CD4-positive, alpha-beta T cell (primary cell): ENCODE measurements around the gene DNAH1. TPM values are rescaled to one million over a fixed set of nuclear protein-coding genes. Genes with fewer than 3 reads are reported as not detected.

Experiments used
- ATAC-seq: fragments of 200-7000 bp; cut with Tn5 transposase; one replicate; pipeline ENCODE4 v1.10.0; 2022; ENCODE audit warnings: mild to moderate bottlenecking; ENCODE audit not compliant: poor library complexity
- CTCF ChIA-PET: fragments of 350-600 bp; sonication (Branson Sonifier 250); formaldehyde crosslinking; loops from one replicate; lab custom pipeline; 2021; ENCODE audit warnings: antibody characterized with exemption, inconsistent platforms; lab: Charles Lee
- POLR2A ChIA-PET: fragments of 350-600 bp; sonication (Branson Sonifier 250); formaldehyde crosslinking; loops from one replicate; lab custom pipeline; 2021; ENCODE audit warnings: antibody characterized with exemption, inconsistent platforms; lab: Charles Lee
- DNase-seq, 14 experiments: peaks; one replicate each; pipeline ENCODE4 v3.0.0-alpha.2; 2013 to 2020; ENCODE audit warnings: mixed read lengths in 2 of 14
- H3K27ac ChIP-seq, 2 donors: one replicate each; pipeline versions ENCODE4 v1.5.1 to v1.7.0; 2013; ENCODE audit warnings: low read length in 2 of 2, low read depth in 1 of 2, mild to moderate bottlenecking in 1 of 2
- H3K27me3 ChIP-seq, 2 experiments: 1 replicate in 1 of 2; 2 replicates in 1 of 2; pipeline versions ENCODE4 v1.6.1 to v1.7.0; 2013; ENCODE audit warnings: low read length in 2 of 2, control low read depth in 1 of 2, mild to moderate bottlenecking in 1 of 2, moderate library complexity in 1 of 2; ENCODE audit not compliant: insufficient read depth in 2 of 2, control insufficient read depth in 1 of 2
- H3K36me3 ChIP-seq: one replicate; pipeline ENCODE4 v1.6.1; 2013; ENCODE audit warnings: low read length, control low read depth; ENCODE audit not compliant: insufficient read depth
- H3K4me1 ChIP-seq: one replicate; pipeline ENCODE4 v1.6.1; 2013; ENCODE audit warnings: low read length, control low read depth; ENCODE audit not compliant: insufficient read depth
- H3K4me3 ChIP-seq: one replicate; pipeline ENCODE4 v1.5.1; 2013; ENCODE audit warnings: mild to moderate bottlenecking, low read length, moderate library complexity
- H3K9me3 ChIP-seq, 2 experiments: 1 replicate in 1 of 2; 2 replicates in 1 of 2; pipeline versions ENCODE4 v1.6.1 to v1.7.0; 2013; ENCODE audit warnings: low read length in 2 of 2, mild to moderate bottlenecking in 2 of 2, control low read depth in 1 of 2, moderate library complexity in 1 of 2; ENCODE audit not compliant: control insufficient read depth in 1 of 2, insufficient read depth in 1 of 2
- H3K27ac Mint-ChIP-seq: one replicate; pipeline ENCODE4 v1.8.0; 2020; ENCODE audit warnings: mixed read lengths
- H3K27me3 Mint-ChIP-seq: one replicate; pipeline ENCODE4 v1.8.0; 2021; ENCODE audit warnings: mixed read lengths
- H3K36me3 Mint-ChIP-seq: one replicate; pipeline ENCODE4 v1.8.0; 2021; ENCODE audit warnings: low read depth, mixed read lengths
- H3K4me1 Mint-ChIP-seq: one replicate; pipeline ENCODE4 v1.8.0; 2021; ENCODE audit warnings: low read depth, mixed read lengths
- H3K4me3 Mint-ChIP-seq: one replicate; pipeline ENCODE4 v1.8.0; 2020; ENCODE audit warnings: mild to moderate bottlenecking, mixed read lengths
- H3K9me3 Mint-ChIP-seq: one replicate; pipeline ENCODE4 v1.8.0; 2020; ENCODE audit warnings: mixed read lengths
- CTCF ChIP-seq: fragments of 200-600 bp; IDR thresholded peaks from one replicate; pipeline ENCODE4 v1.8.0; 2022; ENCODE audit warnings: antibody characterized with exemption, mild to moderate bottlenecking
- intact Hi-C, 2 experiments: fragments of 100-400 bp; cut with DNase I in 1 of 2; cut with micrococcal nuclease in 1 of 2; formaldehyde crosslinking; loops; one replicate each; pipeline versions ENCODE4 v1.15.1 to v1.9.0; 2023 to 2025; cut with DNase I, micrococcal nuclease
- total RNA-seq, 174 experiments: library from RNA in 2 of 174; stranded (reverse) in 2 of 174; gene quantifications; one replicate each; pipeline ENCODE4 v1.2.3 and lab custom pipeline; 2021 to 2026

DNAH1 gene
- total RNA-seq, 2 experiments from 2014 or later = 49.7 to 50.7 TPM

DNA sequence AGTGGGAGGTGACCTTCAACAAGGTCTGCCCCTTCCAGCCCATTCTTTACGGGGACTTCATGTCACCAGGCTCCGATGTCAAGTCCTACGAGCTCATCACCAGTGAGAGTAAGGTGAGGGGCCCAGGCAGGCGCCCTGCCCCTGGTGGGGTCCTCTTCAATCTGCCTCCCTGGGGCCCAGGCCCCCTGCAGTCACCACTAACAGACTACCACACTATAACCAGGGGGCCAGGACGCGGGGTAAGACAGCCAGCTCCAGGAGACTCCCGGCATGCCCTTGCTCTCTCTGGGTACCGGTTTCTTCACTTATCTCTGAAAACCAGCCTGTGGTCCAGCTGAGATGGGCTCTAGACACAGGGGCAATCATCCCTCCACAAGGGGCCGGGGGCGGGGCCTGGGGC is 63.9 kb downstream of the DNAH1 start:
- Histone ChIP-seq H3K4me3 (no peak overlapping the region), H3K27me3 (no peaks in the 10 kb centered on the region), H3K27ac (no peak overlapping the region), H3K9me3 (no peaks in the 10 kb centered on the region), H3K36me3 (peaks cover 8% of the 10 kb centered on the region), H3K4me1 (no peaks in the 10 kb centered on the region)
- POLR2A ChIA-PET = interaction anchor here (0.6 kb wide), 1 partner anchor 43 kb away, joined by 3 read pairs; no protein-coding TSS in a partner anchor
- Mint-ChIP-seq H3K4me1 (no peaks in the 10 kb centered on the region), H3K9me3 (no peaks in the 10 kb centered on the region), H3K36me3 (peaks cover 15% of the 10 kb centered on the region), H3K27me3 (no peaks in the 10 kb centered on the region), H3K27ac (no peak overlapping the region), H3K4me3 (no peak overlapping the region)
- no peak for DNase-seq
- CTCF ChIA-PET = no interaction called here
- intact Hi-C loops = no loop called here
- TF ChIP-seq CTCF = no peak
- no peak for ATAC-seq

- ATAC-seq (no peak), DNase-seq (no peak)
- Mint-ChIP-seq H3K9me3 (no peaks in the 10 kb centered on the region), H3K4me3 (no peak overlapping the region), H3K27ac (no peak overlapping the region), H3K36me3 (peaks cover 12% of the 10 kb centered on the region), H3K4me1 (no peaks in the 10 kb centered on the region), H3K27me3 (no peaks in the 10 kb centered on the region)
- POLR2A ChIA-PET = no interaction called here
- no peaks in the 10 kb centered on the region for H3K9me3 ChIP-seq
- H3K4me3 ChIP-seq = no peak overlapping the region
- H3K36me3 ChIP-seq = peaks cover 12% of the 10 kb centered on the region
- no peak overlapping the region for H3K27ac ChIP-seq
- no peaks in the 10 kb centered on the region for H3K4me1 ChIP-seq
- intact Hi-C loops = no loop called here
- TF ChIP-seq CTCF = no peak
- CTCF ChIA-PET = no interaction called here
- no peaks in the 10 kb centered on the region for H3K27me3 ChIP-seq
Observed at GRCh38 chr3:52381623-52382022, 65.5 kb downstream of the DNAH1 start.

DNA sequence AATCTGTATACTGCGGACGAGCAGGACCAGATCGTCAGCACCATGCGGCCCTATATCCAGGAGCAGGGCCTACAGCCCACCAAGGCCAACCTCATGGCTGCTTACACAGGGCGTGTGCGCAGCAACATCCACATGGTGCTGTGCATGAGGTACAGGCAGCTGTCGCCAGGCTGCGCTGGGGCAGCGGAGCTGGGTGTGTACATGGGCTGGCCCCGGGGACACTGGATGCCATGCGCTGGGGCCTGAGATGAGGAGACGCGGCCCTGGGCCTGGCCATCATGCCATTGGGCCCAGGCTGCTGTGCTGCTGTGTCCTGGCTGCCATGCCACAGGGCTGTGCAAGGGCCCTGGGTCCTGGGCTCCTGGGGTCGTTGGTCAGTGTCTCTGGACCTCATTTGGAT is 67.3 kb downstream of the DNAH1 start:
- Histone ChIP-seq H3K36me3 (peaks cover 26% of the 10 kb centered on the region), H3K9me3 (no peaks in the 10 kb centered on the region), H3K27me3 (no peaks in the 10 kb centered on the region), H3K4me1 (no peaks in the 10 kb centered on the region), H3K27ac (no peak overlapping the region), H3K4me3 (no peak overlapping the region)
- no peaks in the 10 kb centered on the region for H3K4me1 Mint-ChIP-seq
- no peak for TF ChIP-seq CTCF
- ATAC-seq = no peak
- H3K27me3 Mint-ChIP-seq = no peaks in the 10 kb centered on the region
- intact Hi-C loops = no loop called here
- no peak for DNase-seq
- POLR2A ChIA-PET = no interaction called here
- H3K27ac Mint-ChIP-seq = no peak overlapping the region
- no peaks in the 10 kb centered on the region for H3K9me3 Mint-ChIP-seq
- no peak overlapping the region for H3K4me3 Mint-ChIP-seq
- H3K36me3 Mint-ChIP-seq = no peaks in the 10 kb centered on the region
- CTCF ChIA-PET = no interaction called here
